GM04504 (cell line): ENCODE measurements around the gene TMUB1.
"Not testable (repeated sequence)": the region's sequence is repeated elsewhere in the genome, so short reads cannot be mapped to it uniquely, and the experiment has no call there.

Experiments
- DNase-seq: peaks from one replicate; pipeline ENCODE4 v3.0.0-alpha.2; 2012; ENCODE audit warnings: low read depth

The TMUB1 gene

GRCh38 chr7:151053096-151053495, 30.2 kb downstream of the TMUB1 start:
- DNase-seq, result no peak

GRCh38 chr7:151051108-151051507, 32.2 kb downstream of the TMUB1 start:
- DNase-seq, result no peak

DNA sequence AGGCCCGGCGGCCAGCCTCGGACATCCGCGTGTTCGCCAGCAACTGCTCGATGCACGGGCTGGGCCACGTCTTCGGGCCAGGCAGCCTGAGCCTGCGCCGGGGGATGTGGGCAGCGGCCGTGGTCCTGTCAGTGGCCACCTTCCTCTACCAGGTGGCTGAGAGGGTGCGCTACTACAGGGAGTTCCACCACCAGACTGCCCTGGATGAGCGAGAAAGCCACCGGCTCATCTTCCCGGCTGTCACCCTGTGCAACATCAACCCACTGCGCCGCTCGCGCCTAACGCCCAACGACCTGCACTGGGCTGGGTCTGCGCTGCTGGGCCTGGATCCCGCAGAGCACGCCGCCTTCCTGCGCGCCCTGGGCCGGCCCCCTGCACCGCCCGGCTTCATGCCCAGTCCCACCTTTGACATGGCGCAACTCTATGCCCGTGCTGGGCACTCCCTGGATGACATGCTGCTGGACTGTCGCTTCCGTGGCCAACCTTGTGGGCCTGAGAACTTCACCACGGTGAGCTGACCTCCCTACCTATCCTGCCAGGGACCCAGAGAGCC, 34.3 kb downstream of the TMUB1 start:
- no peak for DNase-seq

GRCh38 chr7:151047976-151048815, 35.1 kb downstream of the TMUB1 start, which contains the start of gene ASIC3:
TSS of gene ASIC3 (plus strand) at chr7:151048531. CDS start at chr7:151048886, 355 bp downstream.
- no peak for DNase-seq

GRCh38 chr7:151046603-151047573, 36.4 kb downstream of the TMUB1 start:
- no peak for DNase-seq

DNA sequence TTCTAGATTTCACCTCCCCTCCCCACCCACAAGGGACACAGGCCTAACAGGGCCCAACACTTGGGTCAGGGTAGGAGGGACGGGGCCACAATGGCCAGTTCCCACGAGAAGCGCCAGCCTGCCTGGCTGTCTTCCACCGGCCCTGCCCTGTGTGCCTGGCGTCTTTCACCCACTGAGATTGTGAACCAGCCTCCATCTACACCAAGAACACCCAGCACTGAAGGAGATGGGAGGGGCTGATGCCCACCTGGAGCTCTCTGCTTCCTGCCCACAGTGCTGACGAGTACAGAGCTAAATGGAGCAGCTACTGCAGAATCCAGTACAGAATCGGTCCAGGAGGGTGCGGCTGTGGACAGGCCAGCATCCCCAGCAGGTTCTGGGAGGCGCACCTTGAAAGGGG, 37.3 kb downstream of the TMUB1 start:
- no peak for DNase-seq

DNA sequence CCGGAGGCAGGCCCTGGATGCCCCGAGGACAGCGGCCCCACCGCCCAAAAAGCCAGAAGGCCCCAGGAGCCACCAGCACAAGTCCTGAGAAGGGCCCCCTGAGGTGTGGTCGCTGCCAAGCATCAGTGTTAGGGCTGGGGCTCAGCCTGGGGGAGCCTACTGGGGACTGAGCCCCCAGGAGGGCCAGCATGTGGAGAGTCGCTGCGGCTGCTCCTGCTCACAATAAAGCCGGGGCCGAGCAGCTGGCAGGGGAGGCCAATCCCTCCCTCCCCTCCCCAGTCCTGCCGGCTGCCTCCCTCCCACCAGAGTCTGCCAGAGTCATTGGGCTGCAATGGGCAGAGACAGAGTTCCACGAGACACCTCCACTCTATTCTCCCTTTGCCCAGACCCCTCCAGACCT, 38.0 kb downstream of the TMUB1 start:
- no peak for DNase-seq

DNA sequence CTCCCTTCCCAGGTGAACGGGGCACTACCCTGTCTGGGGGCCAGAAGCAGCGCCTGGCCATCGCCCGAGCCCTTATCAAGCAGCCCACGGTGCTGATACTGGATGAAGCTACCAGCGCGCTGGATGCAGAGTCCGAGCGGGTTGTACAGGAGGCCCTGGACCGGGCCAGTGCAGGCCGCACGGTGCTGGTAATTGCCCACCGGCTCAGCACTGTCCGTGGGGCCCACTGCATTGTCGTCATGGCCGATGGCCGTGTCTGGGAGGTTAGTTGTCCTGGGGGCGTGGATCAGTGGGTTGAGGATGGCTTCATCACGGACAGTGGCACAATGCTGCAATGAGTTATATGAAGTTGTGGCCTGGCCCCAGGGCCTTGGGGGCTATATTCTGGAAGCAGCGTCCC, 39.3 kb downstream of the TMUB1 start:
- DNase-seq, result no peak

DNA sequence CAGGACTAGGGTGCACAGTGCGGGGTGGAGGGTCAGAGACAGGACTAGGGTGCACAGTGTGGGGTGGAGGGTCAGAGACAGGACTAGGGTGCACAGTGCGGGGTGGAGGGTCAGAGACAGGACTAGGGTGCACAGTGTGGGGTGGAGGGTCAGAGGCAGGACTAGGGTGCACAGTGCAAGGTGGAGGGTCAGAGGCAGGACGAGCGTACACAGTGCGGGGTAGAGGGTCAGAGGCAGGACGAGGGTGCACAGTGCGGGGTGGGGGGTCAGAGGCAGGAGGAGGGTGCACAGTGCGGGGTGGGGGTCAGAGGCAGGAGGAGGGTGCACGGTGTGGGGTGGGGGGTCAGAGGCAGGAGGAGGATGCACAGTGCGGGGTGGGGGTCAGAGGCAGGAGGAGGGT, 39.8 kb downstream of the TMUB1 start:
- not testable (repeated sequence) for DNase-seq

DNA sequence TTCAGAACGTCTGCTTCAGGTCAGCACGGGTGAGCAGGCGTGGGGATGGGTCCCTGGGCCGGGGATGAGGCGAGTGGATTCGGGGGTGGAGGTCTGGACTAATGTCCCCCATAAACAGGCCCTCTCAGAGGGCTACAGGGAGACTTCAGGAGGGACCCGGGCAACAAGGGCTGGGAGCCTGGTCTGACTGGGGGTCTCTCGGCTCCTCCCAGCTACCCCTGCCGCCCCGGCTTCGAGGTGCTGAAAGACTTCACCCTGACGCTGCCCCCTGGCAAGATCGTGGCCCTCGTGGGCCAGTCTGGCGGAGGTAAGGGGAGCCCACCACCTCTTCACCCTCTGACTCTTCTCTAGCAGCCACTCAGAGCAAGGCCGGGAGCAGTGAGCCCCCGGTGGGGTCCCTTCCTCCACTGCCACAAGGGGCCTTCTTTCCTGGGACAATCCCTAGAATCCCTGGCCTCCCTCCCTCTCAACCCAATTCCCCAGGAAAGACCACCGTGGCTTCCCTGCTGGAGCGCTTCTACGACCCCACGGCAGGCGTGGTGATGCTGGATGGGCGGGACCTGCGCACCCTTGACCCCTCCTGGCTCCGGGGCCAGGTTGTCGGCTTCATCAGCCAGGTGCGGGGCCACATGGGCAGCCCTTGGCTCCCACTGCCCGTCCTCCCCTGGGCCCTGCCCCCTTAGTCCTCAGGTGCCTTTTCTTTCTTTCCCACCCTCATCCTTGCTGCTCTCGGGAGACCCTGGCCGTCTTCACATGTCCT, 42.5 kb downstream of the TMUB1 start:
- no peak for DNase-seq

GRCh38 chr7:151039850-151040548, 43.3 kb downstream of the TMUB1 start:
- DNase-seq, result no peak

DNA sequence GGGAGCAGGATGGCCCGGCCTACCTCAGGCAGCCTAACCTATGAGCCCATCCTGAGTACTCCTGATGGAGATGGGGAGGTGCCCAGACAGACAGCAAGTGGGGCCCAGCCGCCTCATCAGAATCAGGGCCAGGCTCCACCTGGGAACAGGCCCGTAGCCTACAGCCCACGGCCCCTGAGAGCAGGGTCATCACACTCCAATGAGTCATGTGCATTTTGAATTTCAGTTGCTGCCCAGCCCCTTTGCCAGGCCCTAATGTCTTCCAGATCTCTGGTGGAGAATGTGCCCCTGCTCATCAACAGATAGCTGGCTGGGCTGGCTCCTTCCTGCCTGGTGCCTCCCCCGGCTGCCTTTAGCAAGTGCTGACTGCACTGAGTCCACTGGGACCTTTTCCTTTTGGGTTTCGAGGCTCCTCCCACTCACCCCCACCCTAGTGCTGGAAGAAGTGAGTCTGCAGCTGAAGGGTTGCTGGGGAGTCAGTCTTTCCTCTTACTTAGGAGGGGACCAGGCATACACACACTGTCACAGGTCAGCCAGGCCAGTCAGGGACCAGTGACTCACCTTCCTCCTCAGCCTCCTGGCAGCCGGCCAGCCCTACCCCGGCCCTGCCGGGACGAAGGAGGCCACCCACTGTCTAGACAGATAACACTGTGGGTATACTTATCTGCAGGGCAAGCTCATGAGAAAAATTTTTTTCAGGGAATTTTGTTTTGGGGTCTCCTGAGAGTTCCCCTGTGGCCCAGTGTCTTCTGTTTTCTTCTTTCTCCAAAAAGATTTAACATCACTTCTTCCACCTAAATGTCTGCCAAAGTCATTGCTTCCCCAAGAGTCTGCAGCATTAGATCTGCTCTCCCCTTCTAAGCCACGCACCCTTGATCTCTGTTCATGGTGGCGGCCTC, 44.1 kb downstream of the TMUB1 start:
- DNase-seq, result peak; percentile 63

DNA sequence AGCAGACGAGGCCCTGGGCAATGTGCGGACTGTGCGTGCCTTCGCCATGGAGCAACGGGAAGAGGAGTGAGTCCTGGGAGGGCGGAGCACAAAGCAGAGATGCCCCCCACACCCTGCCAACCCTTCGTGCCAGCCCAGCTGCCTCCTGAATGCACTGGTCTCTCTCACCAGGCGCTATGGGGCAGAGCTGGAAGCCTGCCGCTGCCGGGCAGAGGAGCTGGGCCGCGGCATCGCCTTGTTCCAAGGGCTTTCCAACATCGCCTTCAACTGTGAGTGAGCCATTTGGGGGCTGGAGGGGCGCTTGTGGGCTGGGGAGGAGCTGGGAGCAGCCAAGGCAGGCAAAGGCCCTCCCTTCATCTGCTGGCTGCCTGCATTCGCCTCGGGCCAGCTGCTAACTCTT, 47.4 kb downstream of the TMUB1 start:
- no peak for DNase-seq

DNA sequence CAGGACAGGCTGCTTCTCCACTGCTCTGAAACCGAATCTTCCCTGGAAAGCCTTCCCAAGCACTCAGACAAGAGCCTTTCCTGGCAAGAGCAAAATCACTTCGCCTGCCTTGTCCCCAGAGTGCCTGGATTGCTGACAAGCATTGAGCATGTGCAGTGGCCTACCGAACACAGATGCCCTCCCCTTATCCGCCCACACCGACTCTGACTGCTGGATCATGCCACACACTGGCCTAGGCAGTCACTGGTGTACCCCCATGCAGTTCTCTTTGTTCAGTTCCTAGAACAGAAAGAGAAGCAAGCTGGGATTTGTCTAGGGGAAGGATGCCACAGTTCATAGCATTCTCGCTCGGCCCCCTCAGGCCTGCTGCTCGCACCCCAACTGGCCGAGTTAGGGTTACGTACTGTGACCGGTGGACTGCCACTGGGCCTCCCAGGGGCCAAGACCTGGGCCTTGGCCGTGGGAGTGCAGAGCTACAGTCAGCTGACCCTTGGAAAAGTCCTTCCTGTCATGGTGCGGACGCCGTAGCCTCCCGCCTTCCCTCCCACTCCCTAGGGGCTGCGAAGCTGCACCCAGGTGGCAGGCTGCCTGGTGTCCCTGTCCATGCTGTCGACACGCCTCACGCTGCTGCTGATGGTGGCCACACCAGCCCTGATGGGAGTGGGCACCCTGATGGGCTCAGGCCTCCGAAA, 48.1 kb downstream of the TMUB1 start:
- DNase-seq, result no peak

- DNase-seq, result no peak
Observed at GRCh38 chr7:151034312-151035025, 48.8 kb downstream of the TMUB1 start.

GRCh38 chr7:151033864-151034249, 49.4 kb downstream of the TMUB1 start:
- DNase-seq, result no peak

DNA sequence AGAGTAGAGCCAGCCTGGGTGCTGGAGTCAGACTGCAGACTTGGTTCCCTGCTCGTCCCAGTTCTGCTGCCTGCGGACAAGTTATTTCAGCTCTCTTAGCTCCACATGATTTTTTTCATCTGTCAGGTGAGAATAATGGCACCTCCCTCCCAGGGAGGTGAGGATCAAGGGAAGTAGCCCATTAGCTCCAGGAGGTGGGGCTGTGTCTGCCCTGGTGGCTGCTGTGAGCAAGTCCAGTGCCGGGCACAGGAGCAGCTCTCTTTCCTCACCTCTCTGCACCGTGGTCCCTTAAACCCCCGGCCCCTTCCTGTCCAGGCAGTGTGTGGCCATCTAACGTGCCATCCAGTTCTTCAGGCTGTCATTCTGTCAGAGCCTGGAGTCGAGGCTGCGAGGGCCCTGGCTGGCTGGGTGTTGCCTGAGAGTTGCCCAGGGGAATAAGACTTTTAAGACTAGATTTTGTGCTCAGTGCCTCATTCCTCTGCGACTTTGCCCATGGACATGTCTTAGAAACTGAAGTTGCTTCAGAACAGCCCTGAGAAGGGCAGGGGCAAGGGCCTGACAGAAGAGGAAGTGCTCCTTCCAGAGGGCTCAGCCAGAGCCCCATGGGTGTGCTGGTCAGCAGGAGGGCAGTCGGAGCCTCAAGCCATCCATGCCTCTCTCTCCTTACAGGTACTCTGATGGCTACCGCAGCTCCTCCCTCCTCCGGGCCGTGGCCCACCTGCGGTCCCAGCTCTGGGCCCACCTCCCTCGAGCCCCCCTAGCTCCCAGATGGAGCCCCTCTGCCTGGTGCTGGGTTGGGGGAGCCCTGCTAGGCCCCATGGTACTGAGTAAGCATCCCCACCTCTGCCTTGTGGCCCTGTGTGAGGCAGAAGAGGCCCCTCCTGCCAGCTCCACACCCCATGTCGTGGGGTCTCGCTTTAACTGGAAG, 50.1 kb downstream of the TMUB1 start:
- no peak for DNase-seq
